UCSD-AML1 (cell line): ENCODE results near the gene GPR37.

Experiments used
- DNase-seq: peaks from one replicate; lab custom pipeline; 2025; ENCODE audit not compliant: unreplicated experiment; lab: John Stamatoyannopoulos, UW

GPR37 gene

GRCh38 chr7:124765401-124766352 is at the start of gene GPR37:
Gene GPR37, minus strand, starts transcription at chr7:124765792. Its CDS starts 816 bp downstream, at chr7:124764976.
- peak; percentile 18 for DNase-seq

GRCh38 chr7:124813994-124814798 is 48.6 kb upstream of the GPR37 start:
- no peak for DNase-seq

- DNase-seq, result no peak
Measured at GRCh38 chr7:124812764-124813163, 47.2 kb upstream of the GPR37 start.

DNA sequence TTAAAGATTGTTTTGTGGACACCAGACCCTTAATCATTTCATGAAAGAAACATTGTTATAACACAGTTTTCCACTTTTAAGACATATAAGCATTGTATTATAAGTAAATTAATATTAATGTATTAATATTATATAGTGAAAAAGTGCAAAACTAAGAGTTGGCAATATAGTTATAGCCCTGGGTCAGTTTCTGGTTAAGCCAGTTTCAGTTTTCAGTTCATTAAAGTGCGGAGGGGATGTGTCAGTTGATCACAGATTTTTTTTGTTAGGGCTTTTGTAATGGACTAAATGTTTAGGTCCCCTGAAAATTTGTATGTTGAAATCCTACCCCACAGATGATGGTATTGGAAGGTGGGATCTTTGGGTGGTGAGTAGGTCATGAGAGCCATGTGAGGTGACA is 45.7 kb upstream of the GPR37 start:
- DNase-seq, result no peak

GRCh38 chr7:124810605-124811004 is 45.0 kb upstream of the GPR37 start:
- no peak for DNase-seq

DNA sequence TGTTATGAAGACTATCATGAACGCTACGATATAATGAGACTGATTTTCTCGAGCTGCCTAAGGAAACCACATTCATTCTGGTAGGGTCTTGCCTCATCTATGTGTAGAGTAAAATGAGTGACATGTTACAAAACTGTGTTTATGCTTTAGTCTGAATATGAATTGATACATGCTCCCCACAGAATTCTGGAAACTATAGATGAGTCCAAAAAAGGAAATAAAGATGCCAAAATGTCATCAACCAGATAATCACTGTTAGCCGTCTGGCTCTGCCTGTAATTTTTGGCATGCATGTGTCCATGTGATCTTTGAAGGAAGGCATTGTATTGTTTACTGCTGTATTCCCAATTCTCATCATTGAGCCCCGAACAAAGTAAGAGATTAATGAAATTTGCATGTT is 42.6 kb upstream of the GPR37 start:
- no peak for DNase-seq

DNA sequence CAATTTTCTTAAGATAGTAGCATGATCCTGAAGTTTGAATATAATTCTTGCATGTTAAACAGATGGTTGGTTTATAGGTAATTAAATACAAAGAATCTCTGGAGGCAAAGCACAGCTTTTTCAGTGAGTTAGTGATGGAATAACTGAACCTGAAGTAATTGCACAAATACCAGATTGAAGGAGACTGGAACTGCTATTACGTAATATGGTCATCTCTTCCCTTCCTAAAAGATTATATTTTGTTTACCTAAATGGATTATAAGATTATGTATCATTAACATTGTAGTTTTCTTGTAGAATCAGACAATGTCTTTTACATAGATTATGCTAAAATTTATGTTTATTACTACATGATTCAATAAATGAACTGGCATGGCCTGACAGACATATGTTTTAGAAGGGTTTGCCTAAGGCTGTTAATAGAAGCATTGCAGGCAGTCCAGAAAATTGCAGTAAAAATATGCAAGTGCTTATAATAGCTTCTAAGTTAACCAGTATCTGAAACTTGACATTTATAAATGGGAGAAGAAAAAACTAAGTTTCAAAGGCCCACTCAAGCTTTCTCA is 35.8 kb upstream of the GPR37 start:
- no peak for DNase-seq

DNA sequence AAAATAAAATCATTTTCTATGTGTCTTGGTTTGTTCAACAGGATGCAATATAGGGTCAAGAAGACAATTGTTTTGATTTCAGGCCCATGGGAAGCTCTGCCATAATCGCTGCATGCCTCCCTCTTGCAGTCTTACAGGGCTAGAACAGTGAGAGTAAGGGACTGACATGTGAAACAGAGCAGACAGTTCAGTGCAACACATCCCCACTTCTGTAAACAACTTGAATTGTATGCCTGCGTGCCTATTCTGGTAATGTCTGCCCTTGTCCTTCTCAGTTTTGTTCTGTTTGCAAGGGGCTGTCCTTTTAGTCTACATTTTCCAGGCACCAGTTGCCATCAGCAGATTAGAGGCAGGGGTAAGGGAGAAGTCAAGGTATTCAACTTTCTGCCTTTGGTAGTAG is 34.8 kb upstream of the GPR37 start:
- DNase-seq, result no peak

- no peak for DNase-seq
Measured at GRCh38 chr7:124799448-124799847, 33.9 kb upstream of the GPR37 start.

DNA sequence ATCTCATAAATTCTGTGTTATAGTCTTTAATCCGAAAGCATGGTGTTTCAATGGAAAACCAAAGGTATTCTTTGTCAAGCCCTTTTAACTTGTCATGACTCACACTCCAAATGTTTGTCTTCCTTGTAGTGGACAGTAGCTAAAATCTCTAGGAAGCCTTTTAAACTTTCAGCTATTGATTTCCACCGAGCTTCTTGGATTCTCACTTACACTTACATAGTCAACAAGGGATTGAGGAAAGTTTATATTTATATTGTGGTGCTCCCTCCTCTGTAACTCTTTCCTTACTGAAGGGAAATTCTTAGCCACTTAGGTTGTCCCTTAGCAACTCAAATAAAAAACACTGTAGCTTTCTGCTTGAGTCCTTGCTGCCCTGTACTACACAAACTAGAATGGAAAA is 31.2 kb upstream of the GPR37 start:
- DNase-seq, result no peak

DNA sequence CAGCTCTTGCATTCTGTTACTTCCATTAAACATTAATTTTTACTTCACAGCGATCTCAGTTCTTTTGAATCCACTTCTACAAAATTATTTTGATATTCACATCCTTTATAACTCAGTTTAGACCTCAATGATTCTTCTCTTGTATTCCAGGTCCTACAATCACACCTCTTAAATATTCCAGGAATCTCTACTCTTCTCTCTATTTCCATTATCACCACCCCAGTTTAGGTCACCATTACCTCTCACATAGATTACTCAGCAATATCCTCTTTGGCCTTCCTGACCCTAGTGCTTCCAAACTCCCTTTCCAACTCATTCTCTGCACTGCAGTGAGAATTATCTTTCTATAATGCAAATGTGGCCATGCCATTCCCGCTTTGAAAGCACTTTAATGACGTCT is 27.1 kb upstream of the GPR37 start:
- no peak for DNase-seq

DNA sequence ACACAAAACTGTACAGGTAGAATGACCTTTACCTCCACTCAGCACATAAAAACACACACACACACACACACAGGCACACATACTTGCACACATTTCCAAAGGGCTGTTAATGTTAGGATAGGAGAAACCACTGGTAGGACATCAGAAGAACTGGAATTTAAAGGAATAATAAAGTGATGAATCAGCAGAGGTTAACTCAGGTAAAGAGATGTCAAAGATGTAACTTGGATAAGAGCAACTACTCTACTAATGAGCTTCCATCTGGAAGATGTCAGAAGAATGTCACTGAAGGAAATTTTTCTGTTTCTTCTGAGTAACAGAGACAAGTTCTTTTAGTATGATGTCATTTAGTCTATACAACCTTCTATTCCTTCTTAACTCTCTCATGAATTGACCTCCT is 26.4 kb upstream of the GPR37 start:
- DNase-seq, result no peak

DNA sequence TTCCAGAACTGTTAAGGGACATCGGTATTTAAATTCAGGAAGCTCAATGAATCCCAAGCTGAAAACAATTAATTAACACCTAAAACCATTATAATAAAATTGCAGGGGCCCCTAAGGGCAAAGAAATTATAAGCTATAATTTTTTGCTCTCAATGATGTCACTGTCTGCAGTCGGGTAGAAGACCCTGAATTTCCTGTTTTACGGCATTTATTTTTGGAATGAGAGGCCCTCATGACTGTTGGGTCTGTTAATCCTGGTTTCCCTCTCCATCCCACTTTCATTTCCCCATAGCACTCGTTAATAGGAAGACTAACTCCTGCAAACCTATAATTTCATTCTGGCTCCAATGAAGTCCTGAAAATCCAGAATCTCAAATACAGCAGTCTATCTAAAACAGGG is 25.8 kb upstream of the GPR37 start:
- no peak for DNase-seq

DNA sequence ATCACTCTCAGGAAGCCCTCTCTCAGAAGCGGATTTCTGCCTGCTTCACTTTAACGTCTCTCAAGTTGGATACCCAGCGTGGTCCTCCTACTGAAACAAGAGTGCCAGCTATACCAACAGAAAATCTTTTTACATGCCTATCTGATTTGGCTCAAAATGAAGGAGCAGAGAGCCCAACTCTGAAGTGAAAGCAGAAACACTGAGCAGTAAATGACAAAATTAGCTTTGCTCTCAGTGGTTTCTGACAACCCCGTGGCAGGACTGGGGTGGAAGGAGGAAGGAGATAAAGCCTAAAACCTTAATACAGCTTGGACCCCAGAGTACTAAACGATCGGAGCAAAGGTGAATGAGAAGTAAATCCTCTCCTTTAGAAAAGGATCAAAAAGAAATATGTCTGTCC is 25.1 kb upstream of the GPR37 start:
- DNase-seq, result no peak

- DNase-seq, result no peak
Measured at GRCh38 chr7:124785994-124786393, 20.4 kb upstream of the GPR37 start.

DNA sequence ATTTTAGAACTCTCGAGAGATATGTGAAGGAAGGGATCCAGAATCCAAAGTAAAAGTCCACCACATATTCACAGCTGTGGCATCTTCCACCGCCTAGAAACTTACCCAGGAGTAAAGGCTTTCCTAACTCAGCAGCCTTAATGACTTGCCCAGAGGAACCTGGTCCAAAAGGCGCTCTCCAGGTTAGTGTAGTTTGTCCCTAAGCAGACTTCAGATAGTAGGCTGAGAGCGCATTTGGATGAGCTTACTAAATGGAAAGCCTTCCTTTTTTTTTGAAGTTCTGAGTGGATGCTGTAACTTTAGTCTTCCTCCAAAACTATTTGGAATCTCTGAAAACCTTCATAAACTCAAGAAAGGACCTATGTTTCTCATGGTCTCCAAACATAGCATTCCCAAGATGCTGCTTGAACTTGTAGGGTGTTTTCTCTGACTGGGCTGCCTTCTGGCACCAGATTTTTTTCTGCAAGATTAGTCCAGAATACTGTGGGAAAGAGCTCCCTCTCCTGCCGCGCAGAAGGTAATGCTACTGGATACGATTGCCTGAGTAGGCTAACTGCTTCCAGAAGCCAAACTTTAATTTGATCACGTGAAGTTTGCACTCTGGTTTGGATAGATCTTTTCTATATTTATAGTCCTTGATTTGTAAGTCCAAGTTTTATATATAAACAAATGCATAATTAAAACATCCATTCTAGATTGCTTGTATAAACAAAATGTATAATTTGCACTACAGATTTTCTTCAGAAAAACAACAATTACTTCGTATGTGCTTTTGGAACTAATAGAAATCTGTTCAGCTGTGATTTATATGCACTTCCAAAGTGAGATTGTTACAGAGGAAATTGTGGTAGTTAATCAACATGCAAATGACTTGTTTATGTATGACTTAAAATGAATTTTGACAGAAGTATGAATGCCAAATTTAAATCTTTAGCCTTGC is 19.6 kb upstream of the GPR37 start:
- peak; percentile 5 for DNase-seq

DNA sequence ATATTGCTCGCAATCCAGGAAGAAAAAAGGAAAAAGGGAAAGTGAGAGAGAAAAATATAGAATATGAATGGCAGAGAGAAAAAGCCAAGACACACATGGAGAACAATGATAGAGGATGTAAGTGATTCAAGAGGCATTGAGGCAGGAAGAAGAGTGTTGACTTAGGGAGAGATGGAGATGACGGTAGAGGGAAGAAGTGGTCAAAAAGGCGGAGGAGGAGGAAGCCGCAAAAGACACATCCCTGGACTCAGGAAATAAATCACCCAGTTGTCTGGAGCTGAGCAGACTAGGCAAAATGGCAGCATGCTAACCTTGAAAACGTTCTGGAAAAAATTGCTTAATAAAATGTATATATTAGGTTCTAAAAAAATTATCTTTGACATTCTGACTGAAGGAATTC is 17.7 kb upstream of the GPR37 start:
- DNase-seq, result peak; percentile 27

DNA sequence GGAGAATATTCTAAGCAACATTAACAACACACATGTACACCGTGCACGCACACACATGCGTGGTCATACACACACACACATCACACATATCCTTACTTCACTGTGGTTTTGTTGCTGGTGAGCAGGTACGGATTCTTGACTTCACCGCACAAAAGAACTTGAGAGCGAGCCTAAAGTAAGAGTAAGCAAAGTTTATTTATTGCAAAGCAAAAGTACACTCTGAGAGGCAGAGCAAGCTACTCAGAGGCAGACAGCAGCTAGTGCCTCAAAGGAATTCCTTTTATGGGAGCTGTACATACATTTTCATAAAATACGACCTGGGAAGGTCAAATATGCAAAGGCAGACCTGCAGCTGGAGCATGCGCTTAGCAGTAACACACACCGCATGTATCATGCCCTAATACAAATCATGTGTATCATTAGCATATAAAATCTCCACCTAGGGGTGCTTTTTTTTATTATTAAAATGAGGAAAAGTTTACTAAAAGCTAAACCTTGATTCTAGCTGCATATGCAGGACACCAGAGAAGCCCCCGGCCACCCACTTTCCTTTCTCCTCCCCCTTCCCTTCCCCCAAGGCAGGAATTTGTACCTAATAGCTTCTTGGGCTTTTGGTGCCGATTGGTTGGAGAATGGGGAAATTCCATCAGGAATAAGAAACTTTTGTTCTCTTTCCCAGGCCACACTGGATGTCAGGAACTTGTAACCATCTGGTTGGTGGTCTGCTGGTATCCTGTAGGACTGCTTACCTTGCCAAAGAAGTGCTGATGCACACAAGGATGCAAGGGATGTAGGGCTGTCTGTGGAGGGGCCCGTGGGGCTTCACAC is 16.5 kb upstream of the GPR37 start:
- DNase-seq, result no peak

DNA sequence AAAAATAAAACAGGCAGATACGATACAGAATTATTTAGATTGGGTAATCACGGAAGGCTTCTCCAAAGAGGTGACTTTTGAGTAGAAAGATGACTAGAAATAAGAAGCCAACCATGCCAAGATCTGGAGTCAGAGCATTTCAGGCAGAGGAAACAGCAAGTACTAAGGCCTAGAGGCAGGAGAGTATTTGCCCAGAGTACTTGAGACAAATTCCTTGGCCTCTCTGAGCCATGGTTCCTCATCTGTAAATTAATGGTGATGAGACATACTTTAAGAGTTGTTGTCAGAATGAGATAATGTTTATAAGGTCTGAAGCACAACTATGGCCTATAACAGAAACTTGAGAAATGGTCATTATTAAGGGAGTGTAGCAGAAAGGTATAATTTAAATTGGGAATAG is 15.8 kb upstream of the GPR37 start:
- no peak for DNase-seq

DNA sequence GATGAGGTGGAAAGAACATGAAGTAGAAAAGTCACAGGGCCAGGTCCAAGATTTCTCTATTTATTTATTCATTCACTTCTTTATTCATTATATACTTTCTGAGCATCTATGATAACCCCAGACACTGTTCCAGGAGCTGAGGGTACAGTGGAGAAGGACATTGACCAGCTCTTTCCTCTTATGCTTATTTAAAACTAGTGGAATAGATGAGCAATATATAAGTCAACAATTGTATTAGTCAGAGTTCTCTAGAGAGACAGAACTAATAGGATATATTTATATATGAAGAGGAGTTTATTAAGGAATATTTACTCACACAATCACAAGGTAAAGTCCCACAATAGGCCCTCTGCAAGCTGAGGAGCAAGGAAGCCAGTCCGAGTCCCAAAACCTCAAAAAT is 15.0 kb upstream of the GPR37 start:
- DNase-seq, result no peak
